ENCODE data around the gene HEATR9. TPM values are rescaled to one million over a fixed set of nuclear protein-coding genes. Genes with fewer than 3 reads are reported as not detected.
"Not testable (repeated sequence)": the region's sequence is repeated elsewhere in the genome, so short reads cannot be mapped to it uniquely, and the experiment has no call there.

Gene HEATR9
- total RNA-seq, 1 donor from 2014 or later = not detected

GRCh38 chr17:35898283-35899070, 29.8 kb upstream of the HEATR9 start:
- DNase-seq (ENCODE audit: low spot score, unreplicated experiment) = no peak
- H3K27ac Mint-ChIP-seq = no peak overlapping the region
- H3K4me3 Mint-ChIP-seq (ENCODE audit: low read depth) = no peak overlapping the region
- TF ChIP-seq, protein P1, sequence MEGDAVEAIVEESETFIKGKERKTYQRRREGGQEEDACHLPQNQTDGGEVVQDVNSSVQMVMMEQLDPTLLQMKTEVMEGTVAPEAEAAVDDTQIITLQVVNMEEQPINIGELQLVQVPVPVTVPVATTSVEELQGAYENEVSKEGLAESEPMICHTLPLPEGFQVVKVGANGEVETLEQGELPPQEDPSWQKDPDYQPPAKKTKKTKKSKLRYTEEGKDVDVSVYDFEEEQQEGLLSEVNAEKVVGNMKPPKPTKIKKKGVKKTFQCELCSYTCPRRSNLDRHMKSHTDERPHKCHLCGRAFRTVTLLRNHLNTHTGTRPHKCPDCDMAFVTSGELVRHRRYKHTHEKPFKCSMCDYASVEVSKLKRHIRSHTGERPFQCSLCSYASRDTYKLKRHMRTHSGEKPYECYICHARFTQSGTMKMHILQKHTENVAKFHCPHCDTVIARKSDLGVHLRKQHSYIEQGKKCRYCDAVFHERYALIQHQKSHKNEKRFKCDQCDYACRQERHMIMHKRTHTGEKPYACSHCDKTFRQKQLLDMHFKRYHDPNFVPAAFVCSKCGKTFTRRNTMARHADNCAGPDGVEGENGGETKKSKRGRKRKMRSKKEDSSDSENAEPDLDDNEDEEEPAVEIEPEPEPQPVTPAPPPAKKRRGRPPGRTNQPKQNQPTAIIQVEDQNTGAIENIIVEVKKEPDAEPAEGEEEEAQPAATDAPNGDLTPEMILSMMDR (IDR thresholded peaks at IDR 0.05; ENCODE audit: unreplicated experiment) = no peak
- H3K4me1 Mint-ChIP-seq (ENCODE audit: low read depth) = no peaks in the 10 kb centered on the region
- no peaks in the 10 kb centered on the region for H3K9me3 Mint-ChIP-seq (ENCODE audit: low read depth)
- peaks cover 2% of the 10 kb centered on the region for H3K27me3 Mint-ChIP-seq
- no peaks in the 10 kb centered on the region for H3K36me3 Mint-ChIP-seq (ENCODE audit: insufficient read depth)

DNA sequence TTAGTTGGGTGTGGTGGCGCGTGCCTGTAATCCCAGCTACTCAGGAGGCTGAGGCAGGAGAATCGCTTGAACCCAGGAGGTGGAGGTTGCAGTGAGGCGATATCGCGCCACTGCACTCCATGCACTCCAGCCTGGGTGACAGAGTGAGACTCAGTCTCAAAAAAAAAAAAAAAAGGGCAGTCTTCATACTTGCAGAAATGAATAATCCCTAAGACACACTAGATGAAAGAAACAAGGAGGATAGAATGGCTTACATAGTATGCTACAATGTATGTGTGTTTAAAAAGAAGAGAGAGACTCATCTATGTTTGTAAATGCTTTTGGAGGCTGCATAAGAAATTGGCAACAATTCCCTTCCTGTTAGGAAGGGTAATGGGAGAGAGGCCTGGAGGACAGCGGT, 29.1 kb upstream of the HEATR9 start:
- H3K27ac Mint-ChIP-seq; H3K4me3 Mint-ChIP-seq (ENCODE audit: low read depth); DNase-seq (ENCODE audit: low spot score, unreplicated experiment): not testable (repeated sequence)

DNA sequence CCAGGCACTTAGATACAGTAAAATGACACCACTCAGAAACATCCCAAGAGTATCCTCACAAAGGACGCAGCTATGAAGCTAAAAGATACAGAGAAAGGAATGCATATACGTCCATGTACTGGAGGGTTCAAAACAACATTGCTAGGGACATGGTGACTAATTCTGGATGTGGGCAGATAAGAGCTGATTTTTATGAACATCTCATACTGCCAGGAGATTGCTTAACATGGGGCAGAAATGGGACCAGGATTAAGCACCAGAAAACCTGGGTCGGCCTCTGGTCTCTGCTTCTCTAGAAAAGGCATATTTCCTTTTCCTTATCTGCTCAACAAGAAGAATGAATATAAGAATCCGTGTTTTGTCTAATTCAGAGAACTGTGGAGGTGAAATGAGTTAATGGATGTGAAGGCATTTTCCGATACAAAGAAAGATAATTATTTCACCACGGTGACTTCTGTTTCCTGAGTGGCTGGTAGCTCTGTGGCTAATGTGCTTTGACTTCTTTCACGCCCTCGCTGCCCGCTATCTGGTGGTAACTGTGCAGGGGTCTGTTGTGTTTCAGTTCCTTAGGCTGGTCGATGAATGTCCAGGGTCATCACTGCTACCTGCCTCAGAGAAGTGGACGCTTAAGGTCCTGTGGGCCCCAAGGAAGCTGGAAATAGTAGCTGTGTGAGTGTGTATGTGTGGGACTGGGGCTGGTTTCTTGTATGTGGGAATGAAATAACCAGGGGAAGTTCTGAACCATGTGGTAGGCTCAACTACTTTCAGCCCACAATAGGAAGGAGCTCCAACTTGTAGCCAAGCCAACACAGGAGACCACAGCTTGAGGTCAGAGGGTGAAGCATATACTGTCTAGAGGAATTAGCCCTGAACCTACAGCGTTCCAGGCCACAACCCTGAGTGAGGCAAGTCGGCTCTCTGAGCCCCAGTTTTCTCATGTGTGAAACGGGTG, 27.2 kb upstream of the HEATR9 start:
- H3K27ac Mint-ChIP-seq = no peak overlapping the region
- TF ChIP-seq, protein P1 (IDR thresholded peaks at IDR 0.05; ENCODE audit: unreplicated experiment) = no peak
- no peaks in the 10 kb centered on the region for H3K36me3 Mint-ChIP-seq (ENCODE audit: insufficient read depth)
- H3K9me3 Mint-ChIP-seq (ENCODE audit: low read depth) = no peaks in the 10 kb centered on the region
- H3K4me3 Mint-ChIP-seq (ENCODE audit: low read depth) = no peak overlapping the region
- H3K4me1 Mint-ChIP-seq (ENCODE audit: low read depth) = peaks cover 2% of the 10 kb centered on the region
- peaks cover 2% of the 10 kb centered on the region for H3K27me3 Mint-ChIP-seq
- no peak for DNase-seq (ENCODE audit: low spot score, unreplicated experiment)

More for the DNA sequence above, 29.1 kb upstream of the HEATR9 start:
- not testable (repeated sequence) for H3K36me3 Mint-ChIP-seq (ENCODE audit: insufficient read depth); H3K9me3 Mint-ChIP-seq (ENCODE audit: low read depth); H3K27me3 Mint-ChIP-seq; H3K4me1 Mint-ChIP-seq (ENCODE audit: low read depth)

DNA sequence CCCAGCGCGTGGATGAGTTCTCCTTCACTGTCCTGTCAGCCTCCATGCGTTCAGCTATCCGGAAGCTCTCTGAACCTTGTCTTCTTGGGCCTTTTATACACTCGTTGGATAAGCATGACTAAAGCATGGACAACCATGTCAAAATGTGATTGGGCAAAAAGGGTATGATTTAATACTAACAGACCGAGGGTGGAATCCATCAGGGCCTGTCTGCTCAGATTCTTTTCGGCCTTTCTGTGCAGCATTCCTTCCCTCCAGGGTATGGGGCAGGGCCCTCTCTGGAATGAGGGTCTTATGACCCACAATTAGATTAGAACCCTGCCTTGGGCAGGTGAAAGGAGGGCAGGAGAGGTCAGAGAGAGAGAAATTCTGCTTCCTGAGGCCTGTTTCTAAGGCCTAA, 25.5 kb upstream of the HEATR9 start:
- Mint-ChIP-seq H3K27ac (no peak overlapping the region), H3K9me3 (ENCODE audit: low read depth) (no peaks in the 10 kb centered on the region), H3K27me3 (peaks cover 2% of the 10 kb centered on the region), H3K36me3 (ENCODE audit: insufficient read depth) (no peaks in the 10 kb centered on the region), H3K4me3 (ENCODE audit: low read depth) (no peak overlapping the region), H3K4me1 (ENCODE audit: low read depth) (peaks cover 8% of the 10 kb centered on the region)
- no peak for DNase-seq (ENCODE audit: low spot score, unreplicated experiment)
- TF ChIP-seq, protein P1 (IDR thresholded peaks at IDR 0.05; ENCODE audit: unreplicated experiment) = no peak

- Mint-ChIP-seq H3K27me3 (peaks cover 2% of the 10 kb centered on the region), H3K4me3 (ENCODE audit: low read depth) (no peak overlapping the region), H3K4me1 (ENCODE audit: low read depth) (peaks cover 8% of the 10 kb centered on the region), H3K27ac (no peak overlapping the region), H3K36me3 (ENCODE audit: insufficient read depth) (no peaks in the 10 kb centered on the region), H3K9me3 (ENCODE audit: low read depth) (no peaks in the 10 kb centered on the region)
- TF ChIP-seq, protein P1 (IDR thresholded peaks at IDR 0.05; ENCODE audit: unreplicated experiment) = no peak
- no peak for DNase-seq (ENCODE audit: low spot score, unreplicated experiment)
These were observed 25.1 kb upstream of the HEATR9 start for GRCh38 chr17:35893751-35894150.
